GM19043 (cell line): ENCODE measurements around the gene MEIS2.

ENCODE experiments used
- ATAC-seq: cut with Tn5 transposase; IDR thresholded peaks from one replicate; pipeline ENCODE4 v1.9.1; 2021; ENCODE audit warnings: low read depth; ENCODE audit not compliant: unreplicated experiment

The MEIS2 gene

GRCh38 chr15:37041836-37042235 is 58.5 kb downstream of the MEIS2 start:
- no peak for ATAC-seq

DNA sequence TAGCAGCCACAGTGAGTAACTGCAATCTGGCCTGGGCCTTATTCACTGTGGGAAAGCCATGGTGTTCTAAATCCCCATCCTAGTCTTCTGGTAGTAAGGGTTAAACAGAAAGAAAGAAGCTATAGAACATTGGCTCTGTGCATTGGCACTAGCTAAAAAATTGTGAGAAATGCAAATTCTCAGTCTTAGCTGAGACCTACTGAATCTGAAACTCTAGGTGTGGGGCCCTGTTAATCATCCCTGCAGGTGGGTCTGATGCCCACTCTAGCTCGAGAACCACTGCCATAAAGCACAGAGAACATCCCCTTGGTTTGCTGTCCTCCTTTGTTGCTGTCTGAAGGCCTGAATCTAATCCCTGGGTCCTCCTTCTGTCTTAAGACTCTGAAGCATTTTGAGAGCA is 59.3 kb downstream of the MEIS2 start:
- ATAC-seq = no peak

- no peak for ATAC-seq
Observed at GRCh38 chr15:37040072-37040742, 60.1 kb downstream of the MEIS2 start.

DNA sequence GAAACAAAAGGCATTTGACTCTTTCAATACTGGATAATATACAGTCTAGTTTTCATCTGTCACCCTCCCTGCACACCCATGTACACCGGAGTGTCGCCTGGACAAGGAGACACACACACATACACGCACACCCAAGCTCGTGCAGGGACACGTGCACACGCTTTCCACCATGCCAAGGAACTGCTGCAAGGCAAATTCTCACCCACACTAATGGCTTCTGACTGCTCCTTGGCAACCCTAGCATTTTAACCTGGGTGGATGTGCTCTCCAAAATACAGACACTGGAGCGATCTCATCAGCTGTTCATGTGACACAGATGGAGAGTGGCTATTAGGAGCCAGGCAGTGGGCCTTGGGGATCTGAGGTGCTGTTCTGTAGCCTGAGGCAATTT is 61.6 kb downstream of the MEIS2 start:
- ATAC-seq = no peak

- ATAC-seq = no peak
Observed at GRCh38 chr15:37037850-37038715, 62.3 kb downstream of the MEIS2 start.

GRCh38 chr15:37037071-37037655 is 63.2 kb downstream of the MEIS2 start:
- ATAC-seq = no peak

DNA sequence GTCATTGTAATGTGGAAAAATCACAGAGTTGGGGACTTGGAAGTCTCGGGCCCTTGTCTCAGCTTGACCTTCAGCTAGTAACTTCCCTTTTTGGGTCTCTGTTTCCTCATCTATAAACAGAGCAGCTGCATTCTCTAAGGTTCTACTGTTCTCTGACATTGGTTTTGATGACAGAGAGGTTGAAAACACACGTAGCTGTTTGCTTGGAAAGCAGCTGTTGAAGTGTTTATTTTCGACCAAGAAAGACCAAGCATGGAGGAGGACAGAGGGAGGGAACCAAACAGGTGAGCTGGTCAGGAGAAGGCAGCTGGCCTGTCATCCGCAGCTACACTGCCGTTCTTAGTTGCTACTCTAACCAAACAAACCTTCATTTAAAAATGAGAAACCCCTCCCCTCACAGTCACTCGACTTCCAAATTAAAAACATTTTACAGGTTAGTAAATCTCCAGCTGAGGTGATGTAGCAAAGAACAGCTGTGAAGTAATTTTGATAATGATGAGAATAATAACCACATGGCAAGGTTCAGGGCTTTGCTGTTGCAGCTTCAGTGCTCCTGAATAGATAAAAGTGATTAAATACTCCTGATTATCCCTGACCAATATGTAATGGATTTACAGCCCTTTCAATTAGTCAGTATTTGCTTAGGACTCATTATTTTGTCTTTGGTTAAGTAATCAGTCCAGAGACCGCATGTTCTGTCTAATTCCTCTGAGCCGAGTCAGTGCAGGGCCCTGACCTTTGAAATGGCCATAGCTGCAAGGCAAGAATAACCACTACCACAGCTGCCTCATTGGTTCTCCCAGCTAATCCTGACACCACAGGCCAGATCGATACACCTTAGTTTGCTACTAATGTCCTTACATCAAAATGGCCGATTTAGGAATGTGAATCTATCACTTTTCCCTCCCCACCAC is 65.3 kb downstream of the MEIS2 start:
- ATAC-seq = no peak

- no peak for ATAC-seq
Observed at GRCh38 chr15:37034392-37034791, 66.0 kb downstream of the MEIS2 start.

DNA sequence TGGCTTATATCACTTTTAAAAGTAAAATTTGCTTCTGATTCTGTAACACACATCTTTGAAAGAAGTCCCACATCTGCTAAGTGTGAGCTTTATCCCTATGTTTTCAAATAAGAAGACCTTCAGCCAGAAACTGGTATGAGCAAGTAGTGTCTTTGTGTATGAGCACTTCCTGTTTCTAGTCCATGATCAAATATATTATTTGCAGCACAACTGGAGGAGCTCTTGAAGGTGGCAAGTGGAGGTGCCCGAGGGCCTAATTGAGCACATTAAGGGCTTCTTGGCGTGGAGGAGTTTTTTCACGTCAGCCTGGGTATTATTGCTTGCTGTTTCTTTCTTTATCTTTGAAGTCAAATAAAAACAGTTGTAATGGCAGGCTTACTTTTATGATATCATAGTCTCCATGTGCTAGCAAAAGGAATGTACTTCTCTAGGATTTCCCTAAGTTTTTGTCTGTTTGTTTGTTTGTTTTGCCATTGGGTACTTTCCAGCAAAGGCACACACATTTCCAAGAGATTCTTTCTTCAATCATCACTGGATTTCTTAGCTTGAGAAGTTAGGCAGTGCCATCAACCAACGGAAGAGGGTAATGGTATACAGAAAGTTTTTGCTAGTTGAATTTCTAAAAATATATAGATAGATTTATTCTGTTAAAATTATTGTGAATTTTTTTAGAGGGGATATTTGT is 68.1 kb downstream of the MEIS2 start:
- no peak for ATAC-seq

DNA sequence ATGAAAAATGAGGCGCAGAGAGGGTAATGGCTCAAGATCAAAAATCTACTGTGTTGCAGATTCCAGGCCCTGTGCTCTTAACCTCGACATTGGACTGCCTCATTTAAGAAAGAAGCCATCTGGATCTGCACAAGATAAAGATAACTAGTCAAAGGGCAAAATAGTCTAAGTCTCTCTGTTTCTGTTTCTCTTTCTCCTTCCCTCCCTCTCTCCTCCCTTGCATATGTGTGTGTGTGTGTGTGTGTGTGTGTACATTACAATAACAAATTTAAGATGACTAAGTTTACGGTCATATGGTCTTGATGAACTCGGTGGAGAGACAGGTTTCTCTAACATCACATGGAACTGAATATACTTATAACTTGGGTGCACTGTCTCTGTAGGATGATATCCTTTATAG is 69.2 kb downstream of the MEIS2 start:
- no peak for ATAC-seq

DNA sequence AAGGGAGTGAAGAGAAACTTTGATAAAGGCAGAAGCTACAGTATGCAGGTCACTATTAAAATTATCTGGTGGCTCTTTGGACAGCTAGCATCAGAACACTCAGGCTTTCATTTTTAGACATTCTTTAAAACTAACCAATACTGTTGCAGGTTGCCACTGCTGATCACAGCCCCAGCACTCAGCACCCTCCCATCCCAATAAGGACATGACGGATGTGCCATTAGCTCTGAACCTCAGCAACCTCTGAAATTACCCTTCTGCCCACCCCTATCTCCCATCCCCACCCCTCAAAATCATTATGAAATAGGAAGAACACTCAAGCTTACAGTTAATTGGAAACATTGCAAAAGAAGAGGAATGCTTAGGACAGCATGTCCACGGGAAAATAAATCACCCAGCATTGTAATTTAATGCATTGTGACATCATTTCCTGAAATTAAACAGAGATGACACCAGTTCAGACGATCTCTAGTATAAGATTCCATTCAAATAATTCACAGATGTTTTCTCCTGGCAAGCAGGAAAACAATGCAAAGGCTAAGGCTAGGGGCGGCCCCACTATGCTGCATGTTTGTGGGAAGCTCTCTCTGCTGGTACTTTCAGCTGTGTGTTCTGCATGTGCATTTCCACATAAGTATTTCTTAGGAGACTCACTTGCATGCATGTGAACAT is 71.6 kb downstream of the MEIS2 start:
- ATAC-seq = no peak

DNA sequence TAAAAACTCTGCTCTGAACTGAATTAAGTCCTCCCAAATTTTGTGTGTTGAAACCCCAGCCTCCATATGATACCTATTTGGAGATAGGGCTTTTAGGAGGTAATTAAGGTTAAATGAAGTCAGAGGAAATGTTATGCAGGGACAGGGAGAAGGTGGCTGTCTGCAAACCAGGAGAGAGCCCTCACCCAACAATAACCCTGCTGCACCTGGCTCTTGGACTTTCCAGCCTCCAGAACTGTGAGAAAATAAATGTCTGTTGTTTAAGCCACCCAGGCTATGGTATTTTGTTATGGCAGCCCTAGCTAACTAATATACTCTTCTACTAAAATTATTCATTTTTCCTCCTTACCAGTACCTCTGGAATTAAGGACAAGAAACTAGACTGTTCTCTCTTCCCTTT is 79.5 kb downstream of the MEIS2 start:
- ATAC-seq = no peak

DNA sequence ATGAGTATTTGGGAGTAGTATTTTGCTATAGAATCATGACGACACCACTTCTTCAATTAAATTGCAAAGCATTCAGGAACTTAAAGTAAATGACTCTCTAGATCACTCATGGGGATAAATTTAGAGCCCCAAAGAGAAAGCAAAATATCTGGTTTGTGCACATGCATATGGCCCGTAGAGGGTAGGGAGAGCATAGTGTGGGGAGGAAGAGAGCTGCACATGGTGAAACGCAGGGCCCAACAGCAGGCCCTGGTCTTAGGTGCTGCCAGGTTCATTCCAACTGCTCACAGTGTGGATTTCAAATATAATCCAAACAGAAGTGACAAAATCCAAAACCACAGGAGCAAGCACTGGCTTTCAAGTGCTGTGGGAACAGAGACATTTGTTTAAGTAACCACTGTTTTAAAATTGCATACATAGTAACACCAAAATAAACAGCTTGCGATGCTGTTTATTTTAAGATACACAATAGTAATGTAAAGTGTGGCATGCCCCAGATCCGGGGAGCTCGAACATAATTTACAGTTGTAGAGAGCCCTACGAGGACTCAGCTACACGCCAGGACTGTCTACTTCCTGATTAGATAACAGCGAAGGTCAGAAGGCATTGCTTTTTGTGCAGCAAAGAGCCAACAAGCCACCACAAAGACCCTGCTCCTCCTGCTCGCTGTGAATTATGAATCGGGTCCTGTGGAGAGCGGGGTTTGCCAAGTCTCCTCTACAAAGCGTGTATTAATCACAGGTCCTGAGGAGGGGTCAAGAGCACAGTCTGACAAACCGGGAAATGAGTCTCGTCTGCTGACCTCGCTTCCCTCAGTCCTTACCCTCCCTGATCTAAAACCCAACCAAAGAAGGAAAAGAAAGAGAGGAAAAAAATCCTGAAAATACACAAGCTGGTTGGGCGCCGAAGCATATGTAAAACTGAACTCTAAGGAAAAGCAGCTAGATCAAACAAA is 80.6 kb downstream of the MEIS2 start:
- no peak for ATAC-seq

- ATAC-seq = no peak
Observed at GRCh38 chr15:37017031-37017625, 83.2 kb downstream of the MEIS2 start.

DNA sequence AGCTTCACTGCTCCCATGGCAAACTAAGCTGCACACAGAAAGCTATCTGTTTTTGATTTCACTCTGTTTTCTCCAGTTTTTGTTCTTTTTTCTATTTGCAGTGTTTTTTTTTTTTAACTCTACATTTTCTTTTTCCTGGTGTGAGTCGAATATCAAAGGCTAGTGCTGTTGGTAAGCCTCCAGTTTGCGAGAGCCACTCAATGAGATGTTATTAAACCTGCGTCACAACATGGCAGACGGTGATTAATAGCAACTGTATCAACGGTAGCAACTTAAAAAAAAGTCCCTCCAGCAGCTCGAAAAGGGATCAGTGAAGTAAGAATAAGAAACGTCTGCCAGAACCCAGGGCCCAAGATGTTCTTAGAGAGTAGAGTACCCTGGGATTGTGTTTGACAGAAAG is 84.1 kb downstream of the MEIS2 start:
- no peak for ATAC-seq

GRCh38 chr15:37015451-37015850 is 84.9 kb downstream of the MEIS2 start:
- no peak for ATAC-seq

DNA sequence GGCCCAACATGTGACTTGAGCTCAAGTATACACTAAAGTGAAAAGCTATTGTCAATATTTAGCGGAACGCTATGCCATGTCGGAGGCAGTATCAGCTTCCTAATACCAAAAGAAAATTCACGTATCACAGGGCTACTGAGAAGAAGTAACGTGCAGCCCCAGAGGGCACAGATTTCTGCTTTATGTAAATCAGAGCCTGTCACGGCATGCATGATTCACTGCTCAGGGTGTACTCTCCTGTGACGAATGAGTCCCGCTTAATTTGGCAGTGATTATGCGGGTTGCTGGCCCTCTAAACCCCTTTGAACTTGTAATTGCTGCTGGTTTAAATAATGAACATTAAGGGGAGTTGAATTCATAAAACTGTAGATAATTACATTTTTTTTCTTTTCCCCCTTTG is 85.3 kb downstream of the MEIS2 start:
- no peak for ATAC-seq

GRCh38 chr15:37014566-37014965 is 85.8 kb downstream of the MEIS2 start:
- ATAC-seq = no peak
